22Rv1 (cell line): ENCODE measurements around the gene DNM1.

Source experiments
- CTCF ChIP-seq: fragments of 450-650 bp; IDR thresholded peaks from 2 replicates; pipeline ENCODE4 v1.5.1; 2017; ENCODE audit warnings: mild to moderate bottlenecking
- ZFX ChIP-seq: fragments of 450-650 bp; IDR thresholded peaks from 2 replicates; pipeline ENCODE4 v1.6.1; 2017; ENCODE audit warnings: antibody characterized with exemption, borderline replicate concordance

- TF ChIP-seq CTCF (no peak), ZFX (no peak)
These were observed 54.1 kb downstream of the DNM1 start for GRCh38 chr9:128257086-128257825.
